SJCRH30 (cell line): ENCODE results near the gene PTER. TPM values are rescaled to one million over a fixed set of nuclear protein-coding genes. Genes with fewer than 3 reads are reported as not detected.

ENCODE experiments used
- DNase-seq, 2 experiments: peaks; one replicate each; pipeline ENCODE4 v3.0.0-alpha.2; 2015 to 2020
- H3K27ac ChIP-seq: fragments of 250-450 bp; sonication (Bioruptor Pico); 2 replicates; pipeline ENCODE4 v1.5.1; 2020; ENCODE audit warnings: mild to moderate bottlenecking, moderate library complexity
- H3K27me3 ChIP-seq: fragments of 250-450 bp; sonication (Bioruptor Pico); 2 replicates; pipeline ENCODE4 v1.5.1; 2020; ENCODE audit warnings: mild to moderate bottlenecking, moderate library complexity
- H3K36me3 ChIP-seq: fragments of 250-450 bp; sonication (Bioruptor Pico); 2 replicates; pipeline ENCODE4 v1.5.1; 2020; ENCODE audit warnings: mild to moderate bottlenecking, moderate library complexity
- H3K4me1 ChIP-seq: fragments of 250-450 bp; sonication (Bioruptor Pico); 2 replicates; pipeline ENCODE4 v1.5.1; 2020; ENCODE audit warnings: mild to moderate bottlenecking, moderate library complexity
- H3K4me3 ChIP-seq: fragments of 250-450 bp; sonication (Bioruptor Pico); 2 replicates; pipeline ENCODE4 v1.5.1; 2020; ENCODE audit warnings: mild to moderate bottlenecking, moderate library complexity
- H3K9me3 ChIP-seq: fragments of 250-450 bp; sonication (Bioruptor Pico); replicated peaks from 2 replicates; pipeline ENCODE4 v1.5.1; 2020; ENCODE audit warnings: mild to moderate bottlenecking, moderate library complexity
- total RNA-seq: library from RNA; depleted of rRNA; stranded (reverse); fragments of >200 nt; shearing (Covaris generic); gene quantifications from 2 replicates; pipeline ENCODE4 v1.2.3, GENCODE V29; 2014

The PTER gene
- total RNA-seq, 1 experiment from 2014 or later: 7.6 TPM

DNA sequence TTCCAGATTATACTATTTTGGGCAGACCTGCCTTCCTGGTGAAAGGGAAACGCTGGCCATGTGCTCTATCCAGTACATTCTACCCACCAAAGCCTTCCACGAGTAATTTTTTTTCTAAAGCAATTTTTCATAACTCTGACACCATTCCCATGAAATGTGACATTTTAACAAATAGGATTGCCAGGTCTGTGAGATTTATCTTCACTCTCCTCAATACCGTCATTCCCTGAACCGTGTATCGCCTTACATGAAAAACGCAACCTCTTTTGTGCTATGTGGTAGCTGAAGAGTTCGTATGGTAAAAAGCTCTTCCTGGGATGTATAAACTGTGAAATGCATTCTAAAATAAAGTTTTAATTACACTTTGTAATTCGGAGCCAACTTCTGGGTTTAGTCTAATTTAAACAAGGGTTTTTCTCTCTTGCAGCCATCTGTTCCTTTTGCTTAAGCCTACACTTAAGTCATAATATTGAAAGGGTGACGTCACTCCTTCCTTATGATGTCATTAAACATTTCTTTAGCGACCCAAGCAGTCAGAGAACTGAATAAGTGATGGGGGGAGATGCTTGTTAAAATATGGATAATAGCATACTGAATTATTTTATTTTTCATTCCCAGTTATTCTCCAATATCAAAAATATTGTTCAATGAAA, 57.2 kb downstream of the PTER start:
- Histone ChIP-seq H3K4me1 (no peaks in the 10 kb centered on the region), H3K27me3 (no peaks in the 10 kb centered on the region)

DNA sequence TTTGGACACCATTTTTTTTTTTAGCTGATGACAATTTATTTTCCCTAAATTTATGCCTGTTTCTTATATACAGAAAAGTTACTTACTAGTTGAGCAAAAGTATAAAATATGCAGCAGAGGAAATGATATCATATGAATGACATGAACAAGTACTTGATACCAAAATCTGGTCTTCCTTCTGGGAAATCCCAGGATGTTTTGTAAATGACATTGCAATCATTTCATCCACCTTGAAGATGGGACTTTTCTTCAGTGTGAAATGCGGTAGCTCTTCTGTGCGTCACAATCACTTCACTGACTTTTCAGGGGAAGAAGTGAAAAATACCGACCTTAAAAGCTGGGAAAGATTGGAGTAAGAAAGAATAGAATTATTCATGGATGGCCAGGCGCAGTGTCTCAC, 61.1 kb downstream of the PTER start:
- no peaks in the 10 kb centered on the region for H3K4me1 ChIP-seq
- DNase-seq: no peak
- no peak overlapping the region for H3K4me3 ChIP-seq
- no peak overlapping the region for H3K27ac ChIP-seq
- no peaks in the 10 kb centered on the region for H3K36me3 ChIP-seq
- H3K27me3 ChIP-seq: no peaks in the 10 kb centered on the region
- H3K9me3 ChIP-seq: no peaks in the 10 kb centered on the region

More for the DNA sequence above, 57.2 kb downstream of the PTER start:
- Histone ChIP-seq H3K27ac (no peak overlapping the region), H3K9me3 (no peaks in the 10 kb centered on the region), H3K4me3 (no peak overlapping the region), H3K36me3 (no peaks in the 10 kb centered on the region)
- DNase-seq: no peak

DNA sequence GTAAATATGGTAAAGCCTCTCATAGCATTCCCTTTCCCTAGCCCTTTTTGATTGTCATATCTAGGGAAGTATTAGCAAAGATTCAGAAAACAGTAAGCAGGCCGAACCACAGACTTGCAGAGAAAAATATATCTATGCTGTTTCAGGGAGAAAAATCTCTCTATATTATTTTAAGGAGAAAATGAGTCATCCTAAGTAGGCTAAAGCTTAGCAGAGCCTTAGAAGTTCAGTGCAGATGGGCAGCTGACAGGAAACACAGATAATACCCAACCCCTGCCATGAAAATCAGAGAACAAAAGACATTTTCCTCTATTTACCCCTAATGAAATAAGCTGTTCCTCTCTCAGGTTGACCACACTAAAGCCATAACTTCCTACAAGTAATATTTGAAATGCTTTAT, 68.4 kb downstream of the PTER start:
- Histone ChIP-seq H3K27me3 (no peaks in the 10 kb centered on the region), H3K27ac (peak overlapping the region; percentile 49), H3K4me1 (peaks cover 20% of the 10 kb centered on the region), H3K9me3 (no peaks in the 10 kb centered on the region), H3K36me3 (no peaks in the 10 kb centered on the region), H3K4me3 (no peak overlapping the region)
- peak; percentile 24 to 46 for DNase-seq

DNA sequence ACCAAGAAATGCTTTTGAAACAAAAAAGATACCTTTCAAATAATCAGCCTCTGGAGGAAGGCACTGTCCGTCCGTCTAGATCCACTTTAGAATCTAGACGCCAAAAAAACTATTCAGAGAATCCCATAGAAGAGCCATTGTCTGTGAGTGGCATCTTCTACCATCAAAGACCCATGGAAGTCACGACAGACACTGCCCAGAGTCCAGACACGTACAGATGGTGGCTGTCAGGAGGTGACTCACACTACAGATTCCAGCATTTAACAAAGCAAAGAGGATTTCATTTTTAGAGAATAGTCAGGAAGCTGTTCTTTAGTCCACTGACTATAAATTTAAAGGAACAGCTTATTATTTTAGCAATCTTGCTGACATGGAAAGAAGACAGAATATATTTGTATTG, 73.2 kb downstream of the PTER start:
- Histone ChIP-seq H3K27ac (no peak overlapping the region), H3K4me3 (no peak overlapping the region), H3K4me1 (peaks cover 9% of the 10 kb centered on the region), H3K27me3 (no peaks in the 10 kb centered on the region), H3K36me3 (no peaks in the 10 kb centered on the region), H3K9me3 (no peaks in the 10 kb centered on the region)
- DNase-seq: no peak

DNA sequence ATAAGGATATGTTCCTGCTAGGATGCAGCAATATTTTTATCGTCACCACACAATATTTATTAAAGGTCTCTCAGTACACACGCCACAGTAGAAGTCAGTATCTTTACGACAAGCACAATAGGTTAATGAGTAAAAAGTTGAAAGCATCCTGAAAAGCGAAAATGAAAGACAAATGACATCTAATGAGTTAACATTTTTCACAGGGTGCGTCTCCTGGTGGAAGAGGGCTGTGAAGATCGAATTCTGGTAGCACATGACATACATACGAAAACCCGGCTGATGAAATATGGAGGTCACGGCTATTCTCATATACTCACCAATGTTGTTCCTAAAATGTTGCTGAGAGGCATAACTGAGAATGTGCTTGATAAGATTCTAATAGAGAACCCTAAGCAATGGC, 74.0 kb downstream of the PTER start:
- no peak for DNase-seq
- Histone ChIP-seq H3K4me3 (no peak overlapping the region), H3K36me3 (no peaks in the 10 kb centered on the region), H3K27me3 (no peaks in the 10 kb centered on the region), H3K9me3 (no peaks in the 10 kb centered on the region), H3K27ac (no peak overlapping the region), H3K4me1 (peaks cover under 1% of the 10 kb centered on the region)

DNA sequence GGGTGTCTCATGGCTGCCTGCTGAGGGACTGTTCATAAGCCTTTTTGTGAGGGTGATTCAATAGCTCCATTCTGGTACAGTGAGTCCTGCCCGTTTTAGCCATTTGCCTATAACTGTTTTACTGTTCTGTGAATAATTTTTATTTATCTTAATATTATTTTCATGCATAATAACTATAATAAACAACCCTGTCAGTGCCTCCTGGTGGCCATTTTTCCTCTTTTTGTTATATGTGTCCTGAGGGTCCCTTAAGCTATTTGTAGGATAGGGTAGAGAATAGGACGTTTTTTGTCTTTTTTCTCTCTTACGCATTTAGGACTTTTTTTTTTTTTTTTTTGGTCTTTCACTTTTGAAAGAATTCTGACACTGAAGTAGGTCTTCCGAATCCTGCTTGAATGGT, 82.0 kb downstream of the PTER start:
- Histone ChIP-seq H3K27me3 (no peaks in the 10 kb centered on the region), H3K27ac (no peak overlapping the region), H3K4me3 (no peak overlapping the region), H3K36me3 (no peaks in the 10 kb centered on the region), H3K9me3 (no peaks in the 10 kb centered on the region), H3K4me1 (no peaks in the 10 kb centered on the region)
- no peak for DNase-seq

DNA sequence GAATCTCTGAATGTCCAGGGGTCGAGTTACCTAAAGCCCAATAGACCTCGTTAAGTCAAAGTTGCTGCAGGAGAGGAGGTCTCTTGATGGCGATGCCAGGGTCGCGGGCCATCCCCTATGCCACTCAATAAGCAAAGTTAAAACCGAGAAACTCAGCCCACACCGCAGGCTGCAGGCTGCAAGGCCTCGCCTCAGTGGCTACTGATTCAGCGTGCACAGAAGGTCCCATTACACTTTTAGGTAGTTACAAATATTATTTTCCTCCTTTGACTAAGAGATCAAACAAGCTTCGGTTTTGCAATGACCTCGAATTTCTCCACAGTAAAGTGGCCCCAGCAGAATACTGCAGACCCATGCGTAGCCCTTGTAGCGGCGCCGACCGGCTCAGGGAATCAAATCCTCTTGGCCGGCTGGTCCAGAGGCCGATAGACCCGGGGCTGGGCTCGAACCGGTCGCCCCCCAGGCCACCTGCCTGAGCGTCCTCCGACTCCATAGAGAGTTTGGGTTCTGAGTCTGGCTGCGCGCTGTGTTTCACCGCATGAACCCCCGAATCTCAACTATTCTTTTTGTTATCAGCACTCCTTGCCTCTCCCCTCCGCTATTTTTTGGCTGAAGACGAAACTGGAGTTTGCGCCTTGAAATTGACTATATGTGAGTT, 82.6 kb downstream of the PTER start:
- Histone ChIP-seq H3K27ac (no peak overlapping the region), H3K36me3 (no peaks in the 10 kb centered on the region), H3K4me1 (no peaks in the 10 kb centered on the region), H3K9me3 (no peaks in the 10 kb centered on the region), H3K27me3 (no peaks in the 10 kb centered on the region), H3K4me3 (no peak overlapping the region)
- DNase-seq: no peak

DNA sequence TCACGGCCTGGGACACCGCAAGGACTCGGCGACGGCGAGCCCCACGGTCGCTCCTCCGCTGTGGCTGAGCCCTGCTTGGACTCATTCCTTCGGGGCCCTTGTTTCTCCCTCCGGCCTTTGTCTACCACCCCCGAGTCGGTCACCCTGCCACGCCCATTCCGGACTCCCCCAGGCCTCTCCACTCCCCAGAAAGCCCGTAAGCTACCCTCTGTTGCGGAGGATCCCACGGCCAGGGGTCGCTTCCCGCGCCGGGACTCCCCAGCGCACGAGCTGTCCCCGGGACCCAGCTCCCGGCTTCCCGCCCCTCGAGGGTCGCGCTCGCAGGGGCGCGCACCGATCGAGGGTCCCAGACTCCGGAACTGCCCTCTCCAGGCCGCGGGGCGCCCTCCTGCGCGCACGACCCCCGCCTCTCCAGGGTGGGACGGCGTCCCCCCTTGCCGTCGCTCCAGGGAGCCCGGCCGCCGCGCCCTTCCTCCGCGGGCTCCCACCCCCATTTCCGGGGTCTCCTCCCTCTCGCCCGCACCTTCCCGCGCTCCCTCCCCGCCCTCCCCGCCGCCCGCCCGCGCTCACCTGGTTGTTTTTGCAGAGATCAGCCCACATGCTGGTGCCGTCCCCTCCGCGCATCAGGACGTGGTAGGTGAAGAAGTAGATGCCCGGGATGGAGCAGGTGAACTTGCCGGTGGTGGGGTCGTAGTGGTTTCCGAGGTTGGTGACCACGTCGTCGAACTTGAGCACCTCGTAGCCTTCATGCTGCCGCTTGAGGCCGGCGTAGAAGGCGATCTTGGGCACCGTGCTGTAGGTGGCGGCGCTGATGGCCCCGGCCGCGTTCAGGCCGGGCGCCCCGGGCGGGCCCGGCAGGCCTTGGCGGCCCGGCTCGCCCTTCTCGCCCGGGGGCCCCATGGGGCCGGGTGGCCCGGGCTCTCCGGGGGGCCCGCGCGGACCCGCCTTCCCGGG, 83.4 kb downstream of the PTER start:
- H3K4me1 ChIP-seq: no peaks in the 10 kb centered on the region
- no peaks in the 10 kb centered on the region for H3K36me3 ChIP-seq
- no peak for DNase-seq
- no peak overlapping the region for H3K4me3 ChIP-seq
- H3K27me3 ChIP-seq: no peaks in the 10 kb centered on the region
- H3K27ac ChIP-seq: no peak overlapping the region
- H3K9me3 ChIP-seq: no peaks in the 10 kb centered on the region

DNA sequence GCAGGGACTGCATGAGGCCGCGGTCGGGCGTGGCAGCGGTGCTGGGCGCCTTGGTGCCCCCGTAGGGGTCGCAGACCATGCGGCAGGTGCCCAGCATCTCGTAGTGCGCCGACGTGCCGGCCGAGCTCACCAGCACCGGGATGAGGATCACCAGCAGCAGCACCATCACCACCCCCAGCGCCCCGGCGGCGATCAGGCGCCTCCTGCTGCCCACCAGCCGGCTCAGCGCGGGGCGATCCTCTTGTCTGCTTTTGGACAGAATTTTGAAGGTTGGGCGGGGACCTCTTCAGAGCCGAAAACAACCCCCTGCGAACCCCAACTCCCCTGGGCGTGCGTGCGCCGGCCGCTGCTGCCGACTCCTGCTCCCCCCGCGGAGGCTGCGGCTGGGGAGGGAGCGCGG, 84.1 kb downstream of the PTER start:
- Histone ChIP-seq H3K4me1 (no peaks in the 10 kb centered on the region), H3K27ac (no peak overlapping the region), H3K27me3 (no peaks in the 10 kb centered on the region), H3K4me3 (no peak overlapping the region), H3K36me3 (no peaks in the 10 kb centered on the region), H3K9me3 (no peaks in the 10 kb centered on the region)
- no peak for DNase-seq

DNA sequence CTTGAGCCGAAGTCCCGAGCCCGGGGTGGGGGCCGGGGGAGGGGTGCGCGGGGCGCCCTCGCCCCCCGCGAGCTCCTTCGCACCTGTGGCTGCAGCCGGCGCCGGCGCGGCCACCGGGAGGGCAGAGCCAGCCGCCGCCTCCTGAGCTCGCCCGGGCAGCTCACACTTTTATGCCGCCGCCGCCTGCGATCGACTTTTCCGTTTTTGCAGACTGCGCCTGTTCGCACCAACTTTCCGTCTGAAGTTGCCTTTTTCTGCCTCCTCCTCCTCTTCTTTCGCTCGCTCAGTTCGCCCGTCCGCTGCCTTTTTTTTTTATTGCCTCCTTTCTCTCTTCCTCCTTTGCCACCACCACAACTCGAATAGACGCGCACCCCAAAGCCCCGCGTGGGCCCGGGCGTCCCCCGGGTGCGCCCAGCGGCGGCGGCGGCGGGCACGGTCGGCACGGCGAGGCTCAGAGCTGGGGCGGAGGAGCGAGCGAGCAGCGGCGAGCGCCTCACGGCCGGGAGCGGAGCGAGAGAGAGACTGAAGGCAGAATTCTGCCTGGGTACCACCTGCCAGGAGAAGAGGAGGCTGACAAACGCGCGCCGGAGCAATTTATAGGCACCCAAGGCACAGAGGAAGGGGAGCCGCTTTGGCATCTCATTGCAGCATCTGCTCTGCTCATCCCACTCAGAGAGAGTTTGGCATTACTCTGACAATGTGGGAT, 84.7 kb downstream of the PTER start, which contains the start of gene C1QL3:
Gene C1QL3 (minus strand): TSS at position 569 of the 706 bp plus-strand sequence. CDS start 814 bp downstream, outside the sequence.
- no peaks in the 10 kb centered on the region for H3K4me1 ChIP-seq
- H3K27ac ChIP-seq: no peak within 1 kb of the TSS
- H3K27me3 ChIP-seq: no peaks in the 10 kb centered on the region
- no peaks in the 10 kb centered on the region for H3K9me3 ChIP-seq
- no peaks in the 10 kb centered on the region for H3K36me3 ChIP-seq
- H3K4me3 ChIP-seq: no peak within 1 kb of the TSS
- no peak for DNase-seq

DNA sequence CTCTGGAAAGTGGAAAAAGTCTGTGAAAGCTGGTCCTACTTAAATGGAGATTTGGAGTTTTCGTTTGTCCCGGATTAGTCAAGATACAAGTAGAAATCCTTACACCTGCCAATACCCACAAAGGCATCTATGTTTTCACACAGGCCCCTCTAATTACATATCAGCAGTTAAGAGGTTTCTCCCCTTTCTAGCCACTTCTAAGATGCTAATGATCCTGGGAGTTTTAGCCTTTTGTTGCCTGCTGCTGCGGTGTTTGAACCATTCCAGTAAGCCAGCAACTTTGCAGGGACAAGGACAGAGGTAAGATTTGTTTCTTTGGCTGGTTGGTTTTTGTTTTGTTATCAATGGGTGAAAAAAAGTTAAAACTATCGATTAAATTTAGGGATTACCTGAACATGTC, 90.6 kb downstream of the PTER start:
- no peaks in the 10 kb centered on the region for H3K27me3 ChIP-seq
- DNase-seq: no peak

DNA sequence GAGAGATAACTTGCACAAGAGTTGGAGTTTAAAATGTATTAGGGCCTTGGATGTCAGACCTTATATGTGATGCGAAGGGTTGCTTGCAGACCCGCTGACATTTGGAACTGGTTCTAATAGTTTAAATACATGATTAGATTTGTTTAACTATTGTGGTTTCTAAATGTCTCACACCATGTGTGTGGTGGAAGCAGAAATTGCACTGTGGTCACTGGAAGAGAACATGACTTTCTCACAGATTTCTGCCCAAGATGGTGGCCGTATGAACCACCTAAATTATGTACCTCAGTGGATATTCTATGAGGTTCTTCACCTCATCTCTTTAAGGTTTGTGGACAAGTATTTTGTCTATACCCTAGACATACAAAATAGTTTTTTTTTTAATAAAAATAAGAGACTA, 93.0 kb downstream of the PTER start:
- Histone ChIP-seq H3K36me3 (no peaks in the 10 kb centered on the region), H3K9me3 (no peaks in the 10 kb centered on the region), H3K27ac (no peak overlapping the region), H3K4me3 (no peak overlapping the region), H3K4me1 (no peaks in the 10 kb centered on the region), H3K27me3 (no peaks in the 10 kb centered on the region)
- no peak for DNase-seq

More for the DNA sequence above, 90.6 kb downstream of the PTER start:
- no peaks in the 10 kb centered on the region for H3K4me1 ChIP-seq
- H3K27ac ChIP-seq: no peak overlapping the region
- H3K36me3 ChIP-seq: no peaks in the 10 kb centered on the region
- H3K4me3 ChIP-seq: no peak overlapping the region
- no peaks in the 10 kb centered on the region for H3K9me3 ChIP-seq

DNA sequence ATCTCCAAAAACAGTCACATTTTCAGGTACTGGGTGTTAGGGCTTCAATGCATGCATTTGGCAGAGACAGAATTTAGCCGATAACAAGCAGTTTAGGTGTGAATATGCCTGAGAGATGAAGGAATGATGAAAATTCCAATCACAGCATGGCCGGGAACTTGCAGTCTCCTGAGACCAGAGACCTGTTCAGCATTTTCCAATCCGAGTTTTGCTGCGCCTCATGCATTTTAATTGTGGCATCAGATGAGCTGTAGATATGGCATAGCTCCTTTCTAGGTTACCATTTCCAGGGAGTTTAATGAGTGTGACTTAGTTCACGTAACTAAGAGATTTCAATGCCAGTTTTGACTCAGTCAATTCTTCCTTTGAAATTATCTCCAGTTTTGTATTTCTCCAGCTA, 99.3 kb downstream of the PTER start:
- no peak overlapping the region for H3K4me3 ChIP-seq
- no peaks in the 10 kb centered on the region for H3K36me3 ChIP-seq
- H3K27me3 ChIP-seq: 0 out of 2 replicates have a peak, but pooled peaks cover 2% of the 10 kb centered on the region
- no peaks in the 10 kb centered on the region for H3K4me1 ChIP-seq
- no peaks in the 10 kb centered on the region for H3K9me3 ChIP-seq
- DNase-seq: no peak
- H3K27ac ChIP-seq: no peak overlapping the region

DNA sequence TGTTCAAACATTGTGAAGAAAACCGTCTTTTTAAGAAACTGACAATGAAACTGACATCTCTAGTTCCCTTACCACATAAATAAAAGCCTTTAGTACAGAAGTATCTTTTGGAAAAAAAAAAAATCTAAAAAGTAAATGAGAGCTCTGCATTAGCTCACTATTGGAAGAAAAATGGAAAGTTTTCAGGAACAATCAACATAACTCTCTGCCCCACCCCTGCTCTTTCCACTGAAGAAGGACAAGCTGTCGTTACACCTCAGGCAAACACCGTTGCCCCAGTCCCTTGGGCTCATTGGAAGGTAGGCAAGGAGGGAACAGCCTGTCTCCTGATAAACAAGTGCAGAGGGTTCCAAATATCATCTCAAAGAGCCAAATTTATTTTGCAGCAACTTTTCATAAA, 107.3 kb downstream of the PTER start:
- DNase-seq: no peak
- no peaks in the 10 kb centered on the region for H3K9me3 ChIP-seq
- H3K4me3 ChIP-seq: no peak overlapping the region
- no peaks in the 10 kb centered on the region for H3K27me3 ChIP-seq
- H3K36me3 ChIP-seq: no peaks in the 10 kb centered on the region
- no peaks in the 10 kb centered on the region for H3K4me1 ChIP-seq
- no peak overlapping the region for H3K27ac ChIP-seq
